Esophagus squamous epithelium (tissue), 4 donors: ENCODE results near the gene NAB2.

Experiments
- POLR2A ChIP-seq, 4 donors: fragments of 450-650 bp; IDR thresholded peaks; one replicate each; pipeline ENCODE4 v1.6.1; 2017; ENCODE audit warnings: antibody characterized with exemption in 4 of 4, mild to moderate bottlenecking in 4 of 4, moderate library complexity in 3 of 4
- TF ChIP-seq, protein P1 (sequence below), 6 experiments: fragments of 450-650 bp in 4 of 6; fragments of 200-600 bp in 2 of 6; sonication (generic) in 2 of 6; IDR thresholded peaks; one replicate each; pipeline ENCODE4 v1.5.1; 2016 to 2019; ENCODE audit warnings: antibody characterized with exemption in 6 of 6, mild to moderate bottlenecking in 4 of 6, moderate library complexity in 4 of 6

DNA sequence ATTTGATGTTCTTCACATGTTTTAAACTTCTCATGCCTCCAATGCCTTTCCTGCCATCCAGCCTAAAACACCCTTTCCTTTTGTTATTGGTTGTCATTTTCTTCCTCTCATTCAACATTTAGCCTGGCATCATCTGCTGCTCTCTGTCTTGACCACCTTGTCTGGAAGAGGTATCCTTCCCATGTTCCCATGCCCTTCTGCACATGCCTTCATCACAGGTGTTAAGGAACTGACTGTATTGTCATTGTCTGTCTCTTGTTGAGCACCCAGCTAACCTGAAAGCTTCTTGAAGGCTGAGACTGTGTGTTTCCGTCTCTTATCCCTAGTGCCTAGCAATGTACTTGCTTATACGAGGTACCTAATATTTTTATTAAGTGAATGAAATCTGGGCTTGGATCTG lies 34.9 kb downstream of the NAB2 start:
- TF ChIP-seq, protein P1, sequence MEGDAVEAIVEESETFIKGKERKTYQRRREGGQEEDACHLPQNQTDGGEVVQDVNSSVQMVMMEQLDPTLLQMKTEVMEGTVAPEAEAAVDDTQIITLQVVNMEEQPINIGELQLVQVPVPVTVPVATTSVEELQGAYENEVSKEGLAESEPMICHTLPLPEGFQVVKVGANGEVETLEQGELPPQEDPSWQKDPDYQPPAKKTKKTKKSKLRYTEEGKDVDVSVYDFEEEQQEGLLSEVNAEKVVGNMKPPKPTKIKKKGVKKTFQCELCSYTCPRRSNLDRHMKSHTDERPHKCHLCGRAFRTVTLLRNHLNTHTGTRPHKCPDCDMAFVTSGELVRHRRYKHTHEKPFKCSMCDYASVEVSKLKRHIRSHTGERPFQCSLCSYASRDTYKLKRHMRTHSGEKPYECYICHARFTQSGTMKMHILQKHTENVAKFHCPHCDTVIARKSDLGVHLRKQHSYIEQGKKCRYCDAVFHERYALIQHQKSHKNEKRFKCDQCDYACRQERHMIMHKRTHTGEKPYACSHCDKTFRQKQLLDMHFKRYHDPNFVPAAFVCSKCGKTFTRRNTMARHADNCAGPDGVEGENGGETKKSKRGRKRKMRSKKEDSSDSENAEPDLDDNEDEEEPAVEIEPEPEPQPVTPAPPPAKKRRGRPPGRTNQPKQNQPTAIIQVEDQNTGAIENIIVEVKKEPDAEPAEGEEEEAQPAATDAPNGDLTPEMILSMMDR (IDR thresholded peaks at IDR 0.05): no peak
- TF ChIP-seq POLR2A (IDR thresholded peaks at IDR 0.05): no peak
